Activated naive CD8-positive, alpha-beta T cell (primary cell): ENCODE measurements around the gene C5orf46.
"Not testable (repeated sequence)": the region's sequence is repeated elsewhere in the genome, so short reads cannot be mapped to it uniquely, and the experiment has no call there.

Source experiments
- H3K27ac Mint-ChIP-seq: one replicate; pipeline ENCODE4 v1.8.0; 2021; ENCODE audit warnings: mixed read lengths
- H3K27me3 Mint-ChIP-seq: one replicate; pipeline ENCODE4 v1.8.0; 2021; ENCODE audit warnings: mixed read lengths
- H3K36me3 Mint-ChIP-seq: one replicate; pipeline ENCODE4 v1.8.0; 2021; ENCODE audit warnings: mixed read lengths
- H3K4me1 Mint-ChIP-seq: one replicate; pipeline ENCODE4 v1.8.0; 2021; ENCODE audit warnings: low read depth, mixed read lengths
- H3K4me3 Mint-ChIP-seq: one replicate; pipeline ENCODE4 v1.8.0; 2021; ENCODE audit warnings: mild to moderate bottlenecking, mixed read lengths
- H3K9me3 Mint-ChIP-seq: one replicate; pipeline ENCODE4 v1.8.0; 2021; ENCODE audit warnings: low read depth, mixed read lengths

Gene C5orf46

GRCh38 chr5:147906326-147907095 is at the start of gene C5orf46:
TSS of gene C5orf46 (minus strand) at chr5:147906538. CDS start at chr5:147906501, 37 bp downstream.
- no peak within 1 kb of the TSS for H3K4me3 Mint-ChIP-seq
- H3K36me3 Mint-ChIP-seq, result no peaks in the 10 kb centered on the region
- H3K9me3 Mint-ChIP-seq, result no peaks in the 10 kb centered on the region
- H3K4me1 Mint-ChIP-seq, result no peaks in the 10 kb centered on the region
- no peak within 1 kb of the TSS for H3K27ac Mint-ChIP-seq
- no peaks in the 10 kb centered on the region for H3K27me3 Mint-ChIP-seq

DNA sequence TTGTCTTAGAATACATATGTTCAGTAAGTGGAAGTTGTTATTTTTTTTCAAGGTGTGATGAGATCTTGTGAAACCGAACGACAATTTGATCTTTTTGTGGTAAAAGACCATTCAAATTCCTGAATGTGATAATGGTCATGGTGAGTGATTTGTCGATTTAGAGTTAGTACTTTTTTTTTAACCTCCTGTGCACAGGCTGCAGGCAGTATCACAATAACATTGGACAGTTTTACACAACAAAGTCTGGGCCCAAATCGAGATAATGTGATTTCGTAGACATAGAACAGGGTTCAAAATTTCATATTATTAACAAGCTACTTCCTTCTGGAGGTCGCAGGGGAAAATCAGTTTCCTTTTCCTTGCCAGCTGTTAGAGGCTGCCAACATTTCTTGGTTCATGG is 48.6 kb upstream of the C5orf46 start:
- no peak overlapping the region for H3K4me3 Mint-ChIP-seq
- no peak overlapping the region for H3K27ac Mint-ChIP-seq
- no peaks in the 10 kb centered on the region for H3K36me3 Mint-ChIP-seq
- H3K27me3 Mint-ChIP-seq, result peaks cover 2% of the 10 kb centered on the region
- no peaks in the 10 kb centered on the region for H3K9me3 Mint-ChIP-seq
- no peaks in the 10 kb centered on the region for H3K4me1 Mint-ChIP-seq

DNA sequence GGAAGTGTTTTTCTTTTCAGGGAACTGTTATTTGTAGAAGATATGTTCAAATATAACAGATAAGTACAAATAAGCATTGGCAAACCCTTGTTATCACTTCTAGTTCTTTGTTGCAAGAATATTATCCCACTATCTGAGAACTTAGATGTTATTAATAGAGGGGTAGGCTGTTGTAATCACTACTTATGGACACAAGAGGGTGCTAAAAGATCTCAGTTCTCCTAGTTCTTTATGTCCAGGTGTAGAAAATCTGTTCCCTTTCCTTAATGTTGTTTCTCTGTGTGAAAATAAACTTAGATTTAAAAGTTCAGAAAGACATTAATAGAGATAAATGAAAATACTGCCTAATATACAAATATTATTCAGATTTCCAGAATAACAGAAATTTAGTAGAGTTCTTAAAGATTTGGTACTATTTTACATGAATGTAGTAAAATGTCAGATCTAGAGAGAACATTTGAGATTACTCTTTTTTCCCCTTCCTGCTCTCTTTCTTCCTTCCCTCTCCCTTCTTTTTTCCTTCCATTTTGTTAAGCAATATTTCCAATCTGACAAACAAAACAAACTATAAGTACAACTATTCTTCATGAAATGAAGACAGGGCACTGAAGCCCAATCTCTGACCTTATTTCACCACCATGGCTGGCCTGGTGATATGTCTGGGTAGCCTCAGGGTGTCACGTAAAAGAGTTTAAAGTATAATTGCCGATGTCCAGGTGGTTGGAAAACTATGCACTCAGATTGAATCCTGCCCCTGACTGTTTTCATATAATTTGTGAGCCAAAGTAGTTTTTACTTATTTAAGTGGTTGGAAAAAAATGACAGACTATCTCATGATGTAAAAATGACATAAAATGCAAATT is 43.6 kb upstream of the C5orf46 start:
- Mint-ChIP-seq H3K9me3 (no peaks in the 10 kb centered on the region), H3K27ac (no peak overlapping the region), H3K4me3 (no peak overlapping the region), H3K36me3 (no peaks in the 10 kb centered on the region), H3K4me1 (no peaks in the 10 kb centered on the region), H3K27me3 (peaks cover 2% of the 10 kb centered on the region)

DNA sequence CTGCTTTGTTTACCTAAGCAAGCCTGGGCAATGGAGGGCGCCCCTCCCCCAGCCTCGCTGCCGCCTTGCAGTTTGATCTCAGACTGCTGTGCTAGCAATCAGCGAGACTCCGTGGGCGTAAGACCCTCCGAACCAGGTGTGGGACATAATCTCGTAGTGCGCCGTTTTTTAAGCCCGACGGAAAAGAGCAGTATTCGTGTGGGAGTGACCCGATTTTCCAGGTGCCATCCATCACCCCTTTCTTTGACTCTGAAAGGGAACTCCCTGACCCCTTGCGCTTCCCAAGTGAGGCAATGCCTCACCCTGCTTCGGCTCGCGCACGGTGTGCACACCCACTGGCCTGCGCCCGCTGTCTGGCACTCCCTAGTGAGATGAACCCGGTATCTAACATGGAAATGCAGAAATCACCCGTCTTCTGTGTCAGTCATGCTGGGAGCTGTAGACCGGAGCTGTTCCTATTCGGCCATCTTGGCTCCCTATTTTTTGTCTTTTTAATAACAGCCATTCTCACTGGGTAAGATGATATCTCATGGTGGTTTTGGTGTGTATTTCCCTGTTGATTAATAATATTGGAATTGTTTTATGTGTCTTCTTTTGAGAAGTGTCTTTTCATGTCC is 40.4 kb upstream of the C5orf46 start:
- H3K27me3 Mint-ChIP-seq, H3K4me3 Mint-ChIP-seq, H3K27ac Mint-ChIP-seq, H3K9me3 Mint-ChIP-seq, H3K36me3 Mint-ChIP-seq, H3K4me1 Mint-ChIP-seq: not testable (repeated sequence)

- Mint-ChIP-seq H3K9me3 (no peaks in the 10 kb centered on the region), H3K27ac (no peak overlapping the region), H3K4me1 (no peaks in the 10 kb centered on the region), H3K27me3 (peaks cover 1% of the 10 kb centered on the region), H3K4me3 (no peak overlapping the region), H3K36me3 (no peaks in the 10 kb centered on the region)
Measured at GRCh38 chr5:147939431-147940114, 33.2 kb upstream of the C5orf46 start.

GRCh38 chr5:147935032-147935431 is 28.7 kb upstream of the C5orf46 start:
- no peak overlapping the region for H3K4me3 Mint-ChIP-seq
- H3K36me3 Mint-ChIP-seq, result no peaks in the 10 kb centered on the region
- no peak overlapping the region for H3K27ac Mint-ChIP-seq
- H3K27me3 Mint-ChIP-seq, result peaks cover 4% of the 10 kb centered on the region
- no peaks in the 10 kb centered on the region for H3K9me3 Mint-ChIP-seq
- no peaks in the 10 kb centered on the region for H3K4me1 Mint-ChIP-seq

- Mint-ChIP-seq H3K4me1 (no peaks in the 10 kb centered on the region), H3K9me3 (peaks cover 2% of the 10 kb centered on the region), H3K27me3 (peaks cover 4% of the 10 kb centered on the region), H3K27ac (no peak overlapping the region), H3K4me3 (no peak overlapping the region), H3K36me3 (no peaks in the 10 kb centered on the region)
Measured at GRCh38 chr5:147930769-147931168, 24.4 kb upstream of the C5orf46 start.

DNA sequence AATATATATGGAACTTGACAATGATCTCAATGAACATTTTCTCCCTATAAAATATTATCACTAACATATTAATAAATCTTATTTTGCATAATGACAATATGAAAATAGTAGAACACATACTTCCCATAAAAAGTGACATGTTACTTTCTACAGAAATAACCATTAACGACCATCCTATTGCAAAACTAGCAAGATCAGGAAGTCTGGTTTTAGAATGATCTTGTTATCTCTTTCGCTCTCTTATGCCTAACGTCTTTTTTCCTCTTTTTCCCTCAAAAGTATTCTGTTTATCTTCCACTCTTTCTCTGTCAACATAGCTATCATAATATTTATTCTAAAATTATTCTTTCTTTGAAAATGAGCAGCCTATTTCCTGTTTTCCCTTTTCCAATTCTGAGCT is 21.6 kb upstream of the C5orf46 start:
- Mint-ChIP-seq H3K27ac (no peak overlapping the region), H3K4me1 (no peaks in the 10 kb centered on the region), H3K4me3 (no peak overlapping the region), H3K27me3 (peaks cover 4% of the 10 kb centered on the region), H3K36me3 (no peaks in the 10 kb centered on the region), H3K9me3 (peaks cover 2% of the 10 kb centered on the region)

- Mint-ChIP-seq H3K4me1 (no peaks in the 10 kb centered on the region), H3K9me3 (peaks cover 2% of the 10 kb centered on the region), H3K27me3 (peaks cover 1% of the 10 kb centered on the region), H3K27ac (no peak overlapping the region), H3K4me3 (no peak overlapping the region), H3K36me3 (no peaks in the 10 kb centered on the region)
Measured at GRCh38 chr5:147925020-147925419, 18.7 kb upstream of the C5orf46 start.

DNA sequence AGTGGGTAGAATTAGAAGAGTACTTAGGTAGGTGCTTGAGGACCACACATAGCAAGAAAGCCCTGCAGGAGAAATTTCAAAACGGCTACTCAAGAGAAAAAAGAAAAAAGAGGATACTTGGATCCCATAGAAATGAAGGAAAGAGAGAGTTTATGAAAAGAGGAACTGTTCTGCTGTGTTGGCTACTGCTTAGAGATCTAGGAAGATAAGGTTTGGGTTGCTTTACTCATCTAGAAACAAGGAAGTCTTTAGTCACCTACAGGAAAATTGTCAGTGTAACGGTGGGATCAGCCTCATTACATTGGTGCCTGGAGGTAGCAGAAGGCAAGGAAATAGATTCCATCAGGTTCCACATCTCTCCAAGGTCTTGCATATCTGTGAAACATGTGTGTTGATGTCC is 14.8 kb upstream of the C5orf46 start:
- H3K36me3 Mint-ChIP-seq, result no peaks in the 10 kb centered on the region
- H3K27ac Mint-ChIP-seq, result no peak overlapping the region
- peaks cover under 1% of the 10 kb centered on the region for H3K9me3 Mint-ChIP-seq
- H3K4me3 Mint-ChIP-seq, result no peak overlapping the region
- H3K4me1 Mint-ChIP-seq, result no peaks in the 10 kb centered on the region
- H3K27me3 Mint-ChIP-seq, result peaks cover 2% of the 10 kb centered on the region

GRCh38 chr5:147920420-147921030 is 14.2 kb upstream of the C5orf46 start:
- Mint-ChIP-seq H3K27ac (no peak overlapping the region), H3K27me3 (peaks cover 2% of the 10 kb centered on the region), H3K9me3 (no peaks in the 10 kb centered on the region)

GRCh38 chr5:147918899-147919298 is 12.6 kb upstream of the C5orf46 start:
- Mint-ChIP-seq H3K4me1 (no peaks in the 10 kb centered on the region), H3K27ac (no peak overlapping the region), H3K9me3 (no peaks in the 10 kb centered on the region), H3K27me3 (peaks cover 2% of the 10 kb centered on the region), H3K4me3 (no peak overlapping the region), H3K36me3 (no peaks in the 10 kb centered on the region)

More at GRCh38 chr5:147920420-147921030, 14.2 kb upstream of the C5orf46 start:
- H3K4me3 Mint-ChIP-seq, result no peak overlapping the region
- no peaks in the 10 kb centered on the region for H3K36me3 Mint-ChIP-seq
- no peaks in the 10 kb centered on the region for H3K4me1 Mint-ChIP-seq

- Mint-ChIP-seq H3K9me3 (no peaks in the 10 kb centered on the region), H3K4me3 (no peak overlapping the region), H3K4me1 (no peaks in the 10 kb centered on the region), H3K27me3 (peaks cover 2% of the 10 kb centered on the region), H3K27ac (no peak overlapping the region), H3K36me3 (no peaks in the 10 kb centered on the region)
Measured at GRCh38 chr5:147918101-147918685, 11.9 kb upstream of the C5orf46 start.

DNA sequence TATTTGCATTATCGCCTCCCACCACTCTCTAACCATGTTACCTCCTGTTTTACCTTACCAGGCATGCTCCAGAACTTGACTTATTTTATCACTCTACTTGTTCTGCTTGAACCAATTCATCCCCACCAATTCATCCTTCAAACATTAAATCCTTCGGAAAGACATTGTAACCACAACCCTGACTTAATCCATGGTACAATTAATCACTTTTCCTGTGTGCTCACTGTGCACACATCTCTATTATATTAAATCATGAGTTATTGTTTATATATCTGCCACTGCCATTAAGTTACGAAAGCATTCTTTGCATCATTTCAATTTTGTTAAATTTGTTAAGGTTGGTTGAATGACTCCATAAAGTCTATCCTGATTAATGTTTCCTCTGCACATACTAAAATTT is 7.4 kb upstream of the C5orf46 start:
- Mint-ChIP-seq H3K27ac (no peak overlapping the region), H3K4me3 (no peak overlapping the region), H3K27me3 (peaks cover 8% of the 10 kb centered on the region), H3K4me1 (no peaks in the 10 kb centered on the region), H3K9me3 (no peaks in the 10 kb centered on the region), H3K36me3 (no peaks in the 10 kb centered on the region)
